Cardiac atrium fibroblast (primary cell): ENCODE data around the gene PHOX2B. TPM values are rescaled to one million over a fixed set of nuclear protein-coding genes. Genes with fewer than 3 reads are reported as not detected.

Experiments used
- total RNA-seq: library from RNA; depleted of rRNA; stranded (reverse); fragments of >200 nt; gene quantifications from 2 replicates; pipeline ENCODE4 v1.2.3, GENCODE V29; 2015

Gene PHOX2B
- total RNA-seq = not detected in 2 replicates

GRCh38 chr4:41748571-41749475 lies at the start of gene PHOX2B:
Gene PHOX2B, minus strand, starts transcription at chr4:41748725. Its CDS starts 115 bp downstream, at chr4:41748610.

Other genes with a start within 250 kb of the PHOX2B start
- 12.6 and 22.7 TPM in 2 replicates for gene LIMCH1, start 210.6 kb downstream of the PHOX2B start, total RNA-seq
- 31.4 and 49.4 TPM in 2 replicates for gene TMEM33, start 186.7 kb upstream of the PHOX2B start, total RNA-seq
- gene DCAF4L1, start 233.0 kb upstream of the PHOX2B start, total RNA-seq = under 0.01 TPM in 1 of 2 replicates, not detected in the other
- 37.2 and 54.3 TPM in 2 replicates for gene SLC30A9, start 241.8 kb upstream of the PHOX2B start, total RNA-seq